IPS-20b (cell line): ENCODE measurements around the gene ELOVL4.

ENCODE experiments used
- H3K27ac ChIP-seq: one replicate; pipeline ENCODE4 v1.5.1; 2013; ENCODE audit warnings: low read length
- H3K27me3 ChIP-seq: 2 replicates; pipeline ENCODE4 v1.6.1; 2013; ENCODE audit warnings: mild to moderate bottlenecking, low read length, inconsistent platforms; ENCODE audit not compliant: insufficient read depth
- H3K36me3 ChIP-seq: 2 replicates; pipeline ENCODE4 v1.6.1; 2013; ENCODE audit warnings: low read depth, mild to moderate bottlenecking, inconsistent platforms, low read length, moderate library complexity; ENCODE audit not compliant: insufficient read depth
- H3K4me1 ChIP-seq: 2 replicates; pipeline ENCODE4 v1.6.1; 2013; ENCODE audit warnings: mild to moderate bottlenecking, control low read depth, inconsistent platforms, low read length, moderate library complexity; ENCODE audit not compliant: insufficient read depth
- H3K4me3 ChIP-seq: 2 replicates; pipeline ENCODE4 v1.5.1; 2013; ENCODE audit warnings: mild to moderate bottlenecking, low read length, inconsistent platforms
- H3K9ac ChIP-seq: 2 replicates; pipeline ENCODE4 v1.6.1; 2013; ENCODE audit warnings: low read depth, mild to moderate bottlenecking, inconsistent platforms, low read length, moderate library complexity
- H3K9me3 ChIP-seq: 2 replicates; pipeline ENCODE4 v1.6.1; 2013; ENCODE audit warnings: mild to moderate bottlenecking, low read depth, low read length, inconsistent platforms; ENCODE audit not compliant: insufficient read depth

ELOVL4 gene

GRCh38 chr6:79954849-79955248 lies 7.5 kb upstream of the ELOVL4 start:
- Histone ChIP-seq H3K36me3 (no peaks in the 10 kb centered on the region), H3K27me3 (no peaks in the 10 kb centered on the region), H3K9ac (no peak overlapping the region), H3K4me3 (no peak overlapping the region), H3K27ac (no peak overlapping the region), H3K4me1 (no peaks in the 10 kb centered on the region), H3K9me3 (no peaks in the 10 kb centered on the region)

DNA sequence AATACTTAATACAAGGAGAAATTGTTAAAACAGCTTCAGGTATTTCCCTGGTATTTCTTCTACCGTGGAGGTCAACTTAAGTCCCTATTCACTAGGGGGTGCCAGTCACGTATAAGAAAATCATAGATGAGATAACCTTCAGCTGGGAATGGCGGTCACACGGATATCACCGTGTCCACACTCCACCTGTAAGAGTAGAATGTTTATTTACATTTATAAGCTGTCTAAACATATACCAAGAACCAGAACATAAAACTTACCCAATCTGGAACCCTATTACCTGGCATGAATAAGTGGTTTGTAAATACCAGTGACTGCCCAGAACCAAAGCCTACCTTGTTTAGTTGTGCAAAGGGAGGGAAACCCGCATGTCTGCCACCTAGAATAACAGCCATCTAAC lies 1.9 kb upstream of the ELOVL4 start:
- H3K4me3 ChIP-seq = no peak overlapping the region
- no peaks in the 10 kb centered on the region for H3K9me3 ChIP-seq
- H3K4me1 ChIP-seq = peaks cover 11% of the 10 kb centered on the region; the same call in 1 of the 2 replicates
- H3K9ac ChIP-seq = no peak overlapping the region
- no peak overlapping the region for H3K27ac ChIP-seq
- no peaks in the 10 kb centered on the region for H3K36me3 ChIP-seq
- peaks cover 14% of the 10 kb centered on the region for H3K27me3 ChIP-seq

DNA sequence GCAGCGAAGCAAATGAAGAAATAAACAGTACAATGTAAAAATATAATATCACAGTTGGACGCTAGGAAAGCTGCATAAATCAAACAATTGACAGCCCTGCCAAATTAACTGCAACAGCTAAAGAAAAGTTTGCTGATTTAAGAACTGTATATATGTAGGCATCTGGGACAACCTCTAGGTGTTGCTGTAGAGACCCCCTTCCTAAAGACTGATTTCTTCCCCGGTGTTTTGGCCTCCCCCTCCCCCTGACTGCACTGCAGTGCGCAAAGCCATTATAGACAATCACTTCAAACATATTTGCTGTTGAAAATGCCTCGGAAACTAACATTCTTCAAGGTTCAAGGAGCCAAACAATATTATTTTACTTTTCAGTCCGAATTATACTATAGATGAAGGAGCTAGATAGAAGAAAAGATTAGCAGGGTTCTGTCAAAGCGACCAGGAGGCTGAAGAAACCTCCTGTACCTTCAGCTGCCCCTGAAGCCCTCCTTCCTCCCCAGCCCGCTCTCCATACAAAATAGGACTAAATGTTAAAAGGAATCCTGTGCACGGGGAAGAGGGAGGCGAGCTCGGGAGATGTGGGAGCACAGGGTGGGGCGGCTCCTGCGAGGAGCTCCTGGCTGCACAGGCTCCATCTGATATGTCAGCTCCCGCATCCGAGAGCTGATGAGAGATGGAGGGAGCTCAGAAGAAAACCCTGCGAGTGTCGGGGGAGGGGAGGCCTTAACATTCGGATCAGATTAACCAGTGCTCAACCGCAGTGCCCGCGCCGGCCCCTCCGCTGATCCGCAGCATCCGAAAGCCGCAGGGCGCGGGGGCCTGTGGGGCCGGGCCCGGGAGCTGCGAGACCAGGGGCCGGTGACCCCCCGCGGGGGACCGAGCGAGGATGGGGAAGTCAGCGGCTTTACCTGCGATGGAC lies 822 bp downstream of the ELOVL4 start:
- Histone ChIP-seq H3K27me3 (peaks cover 14% of the 10 kb centered on the region), H3K27ac (no peak overlapping the region), H3K9ac (peak overlapping the region; percentile 45; the same call in 1 of the 2 replicates), H3K4me3 (peak overlapping the region; percentile 89), H3K36me3 (no peaks in the 10 kb centered on the region), H3K9me3 (no peaks in the 10 kb centered on the region), H3K4me1 (peaks cover 24% of the 10 kb centered on the region)

GRCh38 chr6:79943133-79943532 lies 4.2 kb downstream of the ELOVL4 start:
- Histone ChIP-seq H3K9ac (no peak overlapping the region), H3K4me3 (no peak overlapping the region), H3K36me3 (no peaks in the 10 kb centered on the region), H3K27ac (no peak overlapping the region), H3K27me3 (peaks cover 10% of the 10 kb centered on the region), H3K9me3 (no peaks in the 10 kb centered on the region), H3K4me1 (peaks cover 36% of the 10 kb centered on the region)

GRCh38 chr6:79941489-79942151 lies 5.7 kb downstream of the ELOVL4 start:
- no peaks in the 10 kb centered on the region for H3K36me3 ChIP-seq
- H3K9ac ChIP-seq = no peak overlapping the region
- no peaks in the 10 kb centered on the region for H3K9me3 ChIP-seq
- H3K27ac ChIP-seq = no peak overlapping the region
- H3K27me3 ChIP-seq = peaks cover 3% of the 10 kb centered on the region; the same call in 1 of the 2 replicates
- no peak overlapping the region for H3K4me3 ChIP-seq
- H3K4me1 ChIP-seq = peaks cover 41% of the 10 kb centered on the region

DNA sequence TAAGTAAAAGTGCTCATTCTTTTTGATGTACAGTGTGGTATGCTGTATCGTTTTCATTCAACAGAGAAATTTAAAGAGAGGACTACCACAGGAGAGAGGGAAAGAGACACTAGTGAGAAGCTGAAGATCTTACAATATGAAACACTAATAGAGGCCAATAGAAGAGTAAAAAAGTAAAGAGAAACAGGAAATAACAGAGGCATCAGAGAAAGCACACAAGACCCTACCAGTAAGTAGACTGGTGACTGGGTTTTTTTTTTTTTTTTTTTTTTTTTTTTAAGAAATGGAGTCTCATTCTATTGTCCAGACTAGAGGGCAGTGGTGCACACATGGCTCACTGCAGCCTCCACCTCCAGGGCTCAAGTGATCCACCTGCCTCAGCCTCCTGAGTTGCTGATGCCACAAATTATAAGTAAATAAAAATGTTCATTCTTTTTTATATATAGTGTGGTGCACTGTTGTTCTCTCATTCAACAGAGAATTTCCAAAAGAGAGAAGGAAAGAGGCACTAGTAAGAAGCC lies 18.8 kb downstream of the ELOVL4 start:
- Histone ChIP-seq H3K36me3 (no peaks in the 10 kb centered on the region), H3K27me3 (no peaks in the 10 kb centered on the region), H3K27ac (no peak overlapping the region), H3K9me3 (no peaks in the 10 kb centered on the region), H3K4me1 (peaks cover 4% of the 10 kb centered on the region; the same call in 1 of the 2 replicates), H3K9ac (no peak overlapping the region), H3K4me3 (no peak overlapping the region)

- no peak overlapping the region for H3K4me3 ChIP-seq
- H3K9me3 ChIP-seq = no peaks in the 10 kb centered on the region
- H3K4me1 ChIP-seq = peaks cover 4% of the 10 kb centered on the region; the same call in 1 of the 2 replicates
- H3K9ac ChIP-seq = no peak overlapping the region
- H3K36me3 ChIP-seq = no peaks in the 10 kb centered on the region
- no peak overlapping the region for H3K27ac ChIP-seq
- no peaks in the 10 kb centered on the region for H3K27me3 ChIP-seq
Observed at GRCh38 chr6:79927758-79928157, 19.6 kb downstream of the ELOVL4 start.

GRCh38 chr6:79923270-79923669 lies 24.1 kb downstream of the ELOVL4 start:
- Histone ChIP-seq H3K4me3 (no peak overlapping the region), H3K9me3 (no peaks in the 10 kb centered on the region), H3K4me1 (no peaks in the 10 kb centered on the region)

DNA sequence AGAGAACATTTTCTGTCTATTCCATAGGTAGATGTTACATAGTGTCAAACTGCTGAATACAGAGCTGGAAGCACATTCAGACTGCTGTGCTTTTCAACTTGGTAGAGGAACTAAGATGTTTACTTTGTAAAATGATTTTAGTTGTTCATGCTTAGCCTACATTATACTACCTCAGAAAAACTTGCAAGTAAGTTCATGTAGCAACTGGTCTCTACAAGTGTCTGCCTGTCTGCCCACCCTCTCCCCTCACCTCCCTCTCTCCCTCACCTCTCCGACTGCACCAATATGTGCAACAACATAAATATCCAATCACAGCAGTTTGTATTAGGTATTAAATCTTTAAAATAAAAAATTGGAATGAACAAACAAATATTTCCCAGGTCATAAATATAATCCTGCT lies 25.3 kb downstream of the ELOVL4 start:
- H3K9ac ChIP-seq = no peak overlapping the region
- H3K9me3 ChIP-seq = no peaks in the 10 kb centered on the region
- no peak overlapping the region for H3K27ac ChIP-seq
- no peaks in the 10 kb centered on the region for H3K27me3 ChIP-seq
- no peaks in the 10 kb centered on the region for H3K4me1 ChIP-seq
- no peaks in the 10 kb centered on the region; the same call in 1 of the 2 replicates for H3K36me3 ChIP-seq
- H3K4me3 ChIP-seq = no peak overlapping the region

More at GRCh38 chr6:79923270-79923669, 24.1 kb downstream of the ELOVL4 start:
- no peaks in the 10 kb centered on the region; the same call in 1 of the 2 replicates for H3K36me3 ChIP-seq
- H3K27ac ChIP-seq = no peak overlapping the region
- H3K27me3 ChIP-seq = no peaks in the 10 kb centered on the region
- no peak overlapping the region for H3K9ac ChIP-seq

DNA sequence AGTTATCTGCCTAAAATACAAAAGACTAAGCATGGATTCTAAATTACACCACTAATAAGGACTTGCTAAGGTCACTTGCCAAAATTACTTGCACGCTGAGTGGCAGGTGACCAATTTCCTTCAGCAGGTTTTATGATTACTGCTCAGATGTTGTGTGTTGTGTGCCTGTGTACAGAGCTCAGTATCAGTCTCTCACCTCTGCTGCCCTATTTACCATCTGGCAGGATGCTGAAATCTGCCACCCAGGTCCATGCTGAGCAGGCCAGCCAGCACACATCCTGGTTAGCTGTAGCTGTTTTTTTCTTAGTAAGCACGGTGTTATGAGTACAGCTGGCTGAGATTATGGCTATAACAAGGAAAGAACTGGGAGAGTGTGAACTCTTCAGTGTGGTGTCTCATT lies 34.0 kb downstream of the ELOVL4 start:
- Histone ChIP-seq H3K4me1 (no peaks in the 10 kb centered on the region), H3K27me3 (no peaks in the 10 kb centered on the region), H3K9ac (no peak overlapping the region), H3K36me3 (no peaks in the 10 kb centered on the region; the same call in 1 of the 2 replicates), H3K4me3 (no peak overlapping the region), H3K9me3 (no peaks in the 10 kb centered on the region), H3K27ac (no peak overlapping the region)

DNA sequence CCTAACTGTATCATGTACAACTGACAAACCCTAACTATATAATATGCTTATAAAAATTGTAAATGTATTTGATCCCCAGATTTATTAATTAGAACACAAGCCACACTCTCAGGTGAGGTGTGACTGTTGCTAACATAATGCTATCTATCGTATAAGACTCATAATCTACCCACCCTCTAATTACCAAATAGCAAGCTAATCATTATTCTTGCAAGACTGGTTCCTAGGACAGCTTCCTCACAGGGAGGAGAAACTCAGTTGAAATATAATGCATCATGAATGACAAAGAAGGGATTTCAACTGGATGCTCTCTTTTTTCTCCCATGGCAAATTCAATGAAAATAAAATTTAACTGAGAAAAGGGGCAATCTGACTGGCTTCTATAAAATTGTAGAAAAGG lies 35.4 kb downstream of the ELOVL4 start:
- no peaks in the 10 kb centered on the region for H3K36me3 ChIP-seq
- no peaks in the 10 kb centered on the region for H3K9me3 ChIP-seq
- H3K27ac ChIP-seq = no peak overlapping the region
- H3K4me1 ChIP-seq = no peaks in the 10 kb centered on the region
- no peak overlapping the region for H3K4me3 ChIP-seq
- H3K9ac ChIP-seq = no peak overlapping the region
- no peaks in the 10 kb centered on the region for H3K27me3 ChIP-seq
